GM19193 (cell line): ENCODE results near the gene DGKE.

ENCODE experiments used
- POLR2A ChIP-seq: IDR thresholded peaks from 4 replicates; pipeline ENCODE4 v1.6.1; 2011; ENCODE audit not compliant: insufficient read depth, insufficient read length; ENCODE audit errors: extremely low read depth

DGKE gene

GRCh38 chr17:56861899-56862298 lies 27.9 kb downstream of the DGKE start:
- TF ChIP-seq POLR2A = no peak

GRCh38 chr17:56863974-56864373 lies 30.0 kb downstream of the DGKE start:
- TF ChIP-seq POLR2A = no peak

GRCh38 chr17:56866076-56866475 lies 32.1 kb downstream of the DGKE start:
- no peak for TF ChIP-seq POLR2A

GRCh38 chr17:56866496-56866895 lies 32.5 kb downstream of the DGKE start:
- no peak for TF ChIP-seq POLR2A

GRCh38 chr17:56867948-56868376 lies 34.0 kb downstream of the DGKE start:
- no peak for TF ChIP-seq POLR2A

GRCh38 chr17:56868716-56869115 lies 34.8 kb downstream of the DGKE start:
- no peak for TF ChIP-seq POLR2A

- TF ChIP-seq POLR2A = no peak
Measured at GRCh38 chr17:56870081-56870651, 36.2 kb downstream of the DGKE start.

- no peak for TF ChIP-seq POLR2A
Measured at GRCh38 chr17:56876766-56877179, 42.8 kb downstream of the DGKE start.

GRCh38 chr17:56879280-56879679 lies 45.3 kb downstream of the DGKE start:
- no peak for TF ChIP-seq POLR2A

- TF ChIP-seq POLR2A = no peak
Measured at GRCh38 chr17:56880133-56880532, 46.2 kb downstream of the DGKE start.

- TF ChIP-seq POLR2A = no peak
Measured at GRCh38 chr17:56880571-56880970, 46.6 kb downstream of the DGKE start.

GRCh38 chr17:56881685-56882295 lies 47.8 kb downstream of the DGKE start:
- no peak for TF ChIP-seq POLR2A

- TF ChIP-seq POLR2A = no peak
Measured at GRCh38 chr17:56883616-56884015, 49.7 kb downstream of the DGKE start.

- TF ChIP-seq POLR2A = no peak
Measured at GRCh38 chr17:56884483-56885311, 50.7 kb downstream of the DGKE start.

- no peak for TF ChIP-seq POLR2A
Measured at GRCh38 chr17:56885312-56885657, 51.3 kb downstream of the DGKE start.

- TF ChIP-seq POLR2A = no peak
Measured at GRCh38 chr17:56886288-56886731, 52.4 kb downstream of the DGKE start.
